ENCODE data around the gene IDI2. TPM values are rescaled to one million over a fixed set of nuclear protein-coding genes. Genes with fewer than 3 reads are reported as not detected.
A peak's percentile ranks its signal among the peaks of the same experiment; 100 is the strongest.

The IDI2 gene
- total RNA-seq, 1 experiment from 2014 or later = not detected

- TF ChIP-seq REST (IDR thresholded peaks at IDR 0.05; ENCODE audit: low read depth) (no peak), EGR1 (IDR thresholded peaks at IDR 0.05; ENCODE audit: low read depth) (peak; percentile 54; the same call in 1 of the 2 replicates), TCF7L2 (IDR thresholded peaks at IDR 0.05; ENCODE audit: borderline replicate concordance, extremely low read depth, insufficient read depth, insufficient read length) (peak; percentile 96), SP1 (IDR thresholded peaks at IDR 0.05; ENCODE audit: low read depth) (peak; percentile 91), SIN3A (IDR thresholded peaks at IDR 0.05; ENCODE audit: low read depth) (peak; percentile 87), ZFX (IDR thresholded peaks at IDR 0.05) (peak; percentile 71; the same call in 1 of the 2 replicates), FOSL1 (IDR thresholded peaks at IDR 0.05; ENCODE audit: low read depth) (no peak), ELF1 (IDR thresholded peaks at IDR 0.05; ENCODE audit: borderline replicate concordance, low read depth) (no peak), SRF (IDR thresholded peaks at IDR 0.05; ENCODE audit: low read depth) (no peak; the same call in 1 of the 2 replicates), CEBPB (IDR thresholded peaks at IDR 0.05; ENCODE audit: low read depth) (no peak)
These were observed 23.2 kb upstream of the IDI2 start, which contains the start of gene IDI1 (continued) for GRCh38 chr10:1048732-1049424.

GRCh38 chr10:1048349-1048731 is 22.7 kb upstream of the IDI2 start:
- intact Hi-C loops (cut with micrococcal nuclease) = no loop called here
- no peak overlapping the region for H2AFZ ChIP-seq (ENCODE audit: low read depth, low read length, poor library complexity, severe bottlenecking)
- TSS peak; percentile 65 for BruUV-seq (replicated peaks)

More at GRCh38 chr10:1048349-1048731, 22.7 kb upstream of the IDI2 start:
- peaks cover 77% of the 10 kb centered on the region for H3K79me2 ChIP-seq (ENCODE audit: insufficient read depth, low read length)
- ChIA-PET RAD21 (ENCODE audit: low non-redundant PET in 1 of 2, low total read pairs in 2 of 2, uncharacterized antibody in 2 of 2, unreplicated experiment in 2 of 2) (no interaction called here), POLR2A (interaction anchor here (1.3 kb wide), 1 partner anchor 15 kb away, joined by 6 read pairs; no protein-coding TSS in a partner anchor), CTCF (no interaction called here)
- ATAC-seq = no peak
- no peaks in the 10 kb centered on the region for H3K9me2 ChIP-seq (ENCODE audit: insufficient read depth)
- H3K27me3 ChIP-seq (ENCODE audit: insufficient read depth, low read length) = no peaks in the 10 kb centered on the region
- DNase-seq (ENCODE audit: low read depth, low spot score) = no peak
- peak overlapping the region; percentile 78 for H3K27ac ChIP-seq (ENCODE audit: low read depth, low read length)
- no peaks in the 10 kb centered on the region; the same call in 1 of the 2 replicates for H4K20me1 ChIP-seq (ENCODE audit: insufficient read depth)
- peak overlapping the region; percentile 93 for H3K4me2 ChIP-seq (ENCODE audit: low read length)
- peak overlapping the region; percentile 90 to 91 for H3K4me3 ChIP-seq (replicated peaks in 1 of 2; ENCODE audit: low read depth in 1 of 2, low read length in 2 of 2)
- peak overlapping the region; percentile 84 for H3K9ac ChIP-seq (ENCODE audit: low read length)
- TF ChIP-seq REST (IDR thresholded peaks at IDR 0.05; ENCODE audit: low read depth) (no peak), MAX (IDR thresholded peaks at IDR 0.05) (peak; percentile 23; the same call in 1 of the 2 replicates)
- H3K36me3 ChIP-seq (ENCODE audit: control insufficient read depth in 1 of 2, insufficient read depth in 2 of 2, low read length in 2 of 2) = peaks cover 0 to 2% of the 10 kb centered on the region in 2 experiments; a peak in 2 of 4 replicates
- no peaks in the 10 kb centered on the region for H3K9me3 ChIP-seq (ENCODE audit: control insufficient read depth in 1 of 2, insufficient read depth in 1 of 2, low read depth in 1 of 2, low read length in 2 of 2)
- H3K4me1 ChIP-seq (ENCODE audit: control insufficient read depth in 1 of 2, insufficient read depth in 2 of 2, low read length in 2 of 2) = peaks cover 16 to 25% of the 10 kb centered on the region in 2 experiments
